HCT116 (cell line): Measurements from ENCODE around the gene HELZ2. TPM values are rescaled to one million over a fixed set of nuclear protein-coding genes. Genes with fewer than 3 reads are reported as not detected.

ENCODE experiments used
- ATAC-seq: fragments of 200-7000 bp; cut with Tn5 transposase; 2 replicates; pipeline ENCODE4 v1.9.1; 2020; ENCODE audit warnings: mild to moderate bottlenecking, moderate library complexity
- BruUV-seq: library from RNA; stranded (reverse); fragments of 400-500 nt; replicated peaks from 2 replicates; lab custom pipeline; 2021; lab: Mats Ljungman, UMichigan
- CTCF ChIA-PET: fragments of 300-600 bp; sonication (Branson Sonifier 250); formaldehyde crosslinking; loops from one replicate; lab custom pipeline; 2021; ENCODE audit warnings: antibody characterized with exemption; lab: Charles Lee
- POLR2A ChIA-PET: fragments of 300-600, 350-600 bp; sonication (Branson Sonifier 250); formaldehyde crosslinking; loops from one replicate; lab custom pipeline; 2021; ENCODE audit warnings: antibody characterized with exemption; lab: Charles Lee
- RAD21 ChIA-PET, 2 experiments: fragments of 300-600 bp; sonication (Branson Sonifier 250); formaldehyde crosslinking; loops; one replicate each; lab custom pipeline; 2023; ENCODE audit warnings: low total read pairs in 2 of 2; ENCODE audit not compliant: uncharacterized antibody in 2 of 2, unreplicated experiment in 2 of 2, low non-redundant PET in 1 of 2; lab: Charles Lee
- DNase-seq: peaks from one replicate; pipeline ENCODE4 v3.0.0-alpha.2; 2010; ENCODE audit warnings: low read depth, low spot score
- H2AFZ ChIP-seq: fragments of 200-600 bp; shearing (Covaris generic), sonication (generic); 2 replicates; pipeline ENCODE4 v1.6.1; 2017; ENCODE audit warnings: low read depth, mixed run types, mixed read lengths, antibody characterized with exemption, low read length; ENCODE audit not compliant: poor library complexity, severe bottlenecking
- H3K27ac ChIP-seq: 2 replicates; pipeline ENCODE4 v1.5.1; 2012; ENCODE audit warnings: low read depth, low read length
- H3K27me3 ChIP-seq: fragments of 200-600 bp; sonication (generic); 2 replicates; pipeline ENCODE4 v1.6.1; 2016; ENCODE audit warnings: mixed run types, low read length, mixed read lengths; ENCODE audit not compliant: insufficient read depth
- H3K36me3 ChIP-seq, 2 experiments: fragments of 200-500 bp in 1 of 2; fragments of 200-600 bp in 1 of 2; sonication (Bioruptor generic) in 1 of 2; sonication (generic) in 1 of 2; 2 replicates each; pipeline versions ENCODE4 v1.5.1 to v1.6.1; 2014 to 2016; ENCODE audit warnings: low read length in 2 of 2, inconsistent platforms in 1 of 2, mixed read lengths in 1 of 2, mixed run types in 1 of 2; ENCODE audit not compliant: insufficient read depth in 2 of 2, control insufficient read depth in 1 of 2
- H3K4me1 ChIP-seq, 2 experiments: fragments of 200-600 bp in 1 of 2; sonication (generic) in 1 of 2; 2 replicates each; pipeline versions ENCODE4 v1.5.1 to v1.6.1; 2012 to 2017; ENCODE audit warnings: low read length in 2 of 2, inconsistent platforms in 1 of 2, mild to moderate bottlenecking in 1 of 2, mixed read lengths in 1 of 2, mixed run types in 1 of 2, moderate library complexity in 1 of 2; ENCODE audit not compliant: insufficient read depth in 2 of 2, control insufficient read depth in 1 of 2
- H3K4me2 ChIP-seq: fragments of 200-600 bp; sonication (generic); 2 replicates; pipeline ENCODE4 v1.6.1; 2017; ENCODE audit warnings: mixed run types, low read length, mixed read lengths
- H3K4me3 ChIP-seq, 2 experiments: fragments of 200-600 bp in 1 of 2; sonication (generic) in 1 of 2; replicated peaks in 1 of 2; 2 replicates each; pipeline ENCODE4 v1.5.1; 2011 to 2016; ENCODE audit warnings: low read length in 2 of 2, control low read depth in 1 of 2, low read depth in 1 of 2, mild to moderate bottlenecking in 1 of 2, mixed read lengths in 1 of 2, mixed run types in 1 of 2
- H3K79me2 ChIP-seq: fragments of 200-600 bp; sonication (generic); 2 replicates; pipeline ENCODE4 v1.6.1; 2017; ENCODE audit warnings: mild to moderate bottlenecking, mixed run types, low read length, moderate library complexity, mixed read lengths; ENCODE audit not compliant: insufficient read depth
- H3K9ac ChIP-seq: fragments of 200-600 bp; sonication (generic); 2 replicates; pipeline ENCODE4 v1.6.1; 2016; ENCODE audit warnings: low read length, mixed read lengths
- H3K9me2 ChIP-seq: fragments of 200-600 bp; sonication (generic), shearing (Covaris generic); 2 replicates; pipeline ENCODE4 v1.6.1; 2017; ENCODE audit warnings: mixed run types, mild to moderate bottlenecking, moderate library complexity; ENCODE audit not compliant: insufficient read depth
- H3K9me3 ChIP-seq, 2 experiments: fragments of 200-500 bp in 1 of 2; fragments of 200-600 bp in 1 of 2; sonication (Bioruptor generic) in 1 of 2; sonication (generic) in 1 of 2; 2 replicates each; pipeline ENCODE4 v1.6.1; 2014 to 2017; ENCODE audit warnings: low read length in 2 of 2, mixed read lengths in 2 of 2, inconsistent platforms in 1 of 2, low read depth in 1 of 2, mild to moderate bottlenecking in 1 of 2, mixed run types in 1 of 2, moderate library complexity in 1 of 2; ENCODE audit not compliant: control insufficient read depth in 1 of 2, insufficient read depth in 1 of 2
- H4K20me1 ChIP-seq: fragments of 200-600 bp; sonication (generic), shearing (Covaris generic); 2 replicates; pipeline ENCODE4 v1.6.1; 2017; ENCODE audit warnings: mixed run types, mild to moderate bottlenecking, moderate library complexity; ENCODE audit not compliant: insufficient read depth
- CBX3 ChIP-seq: IDR thresholded peaks from 2 replicates; pipeline ENCODE4 v1.6.1; 2012; ENCODE audit warnings: low read depth
- CEBPB ChIP-seq: IDR thresholded peaks from 2 replicates; pipeline ENCODE4 v1.6.1; 2012; ENCODE audit warnings: low read depth
- EGR1 ChIP-seq: IDR thresholded peaks from 2 replicates; pipeline ENCODE4 v1.6.1; 2012; ENCODE audit warnings: low read depth
- ELF1 ChIP-seq: IDR thresholded peaks from 2 replicates; pipeline ENCODE4 v1.6.1; 2012; ENCODE audit warnings: low read depth, borderline replicate concordance
- EZH2 ChIP-seq: fragments of 200-600 bp; sonication (generic); IDR thresholded peaks from 2 replicates; pipeline ENCODE4 v1.6.1; 2017; ENCODE audit warnings: antibody characterized with exemption, mixed run types
- EZH2phosphoT487 ChIP-seq: fragments of 200-600 bp; IDR thresholded peaks from 2 replicates; pipeline ENCODE4 v1.6.1; 2018; ENCODE audit warnings: antibody characterized with exemption, borderline replicate concordance
- FOSL1 ChIP-seq: IDR thresholded peaks from 2 replicates; pipeline ENCODE4 v1.6.1; 2012; ENCODE audit warnings: low read depth
- JUND ChIP-seq: IDR thresholded peaks from 2 replicates; pipeline ENCODE4 v1.6.1; 2012
- POLR2AphosphoS5 ChIP-seq: IDR thresholded peaks from 2 replicates; pipeline ENCODE4 v1.6.1; 2011; ENCODE audit warnings: mild to moderate bottlenecking, low read depth, low read length, moderate library complexity
- RAD21 ChIP-seq: IDR thresholded peaks from 2 replicates; pipeline ENCODE4 v1.6.1; 2012; ENCODE audit warnings: low read depth, mild to moderate bottlenecking
- SIN3A ChIP-seq: IDR thresholded peaks from 2 replicates; pipeline ENCODE4 v1.6.1; 2012; ENCODE audit warnings: low read depth
- YY1 ChIP-seq: IDR thresholded peaks from 2 replicates; pipeline ENCODE4 v1.6.1; 2011; ENCODE audit warnings: low read length, low read depth, moderate library complexity, mild to moderate bottlenecking; ENCODE audit not compliant: insufficient replicate concordance; ENCODE audit errors: extremely low read depth
- ZFX ChIP-seq: fragments of 450-650 bp; IDR thresholded peaks from 2 replicates; pipeline ENCODE4 v1.6.1; 2017
- ZNF274 ChIP-seq: fragments of 200-500 bp; sonication (Bioruptor generic); IDR thresholded peaks from 2 replicates; pipeline ENCODE4 v1.6.1; 2014; ENCODE audit warnings: mild to moderate bottlenecking, low read depth, low read length, inconsistent platforms
- intact Hi-C: fragments of 100-400 bp; cut with micrococcal nuclease; formaldehyde crosslinking; loops from 2 replicates; pipeline ENCODE4 v1.10.0; 2022
- total RNA-seq: library from RNA; stranded (reverse); gene quantifications from one replicate; pipeline ENCODE4 v1.2.1, GENCODE V29; 2021; ENCODE audit not compliant: unreplicated experiment
- TF ChIP-seq, protein P1 (sequence below): IDR thresholded peaks from 2 replicates; pipeline ENCODE4 v1.6.1; 2011; ENCODE audit warnings: mild to moderate bottlenecking, low read length, moderate library complexity; ENCODE audit not compliant: insufficient replicate concordance; ENCODE audit errors: extremely low read depth
- TF ChIP-seq, protein P2 (sequence below), 3 experiments: fragments of 200-600 bp in 1 of 3; sonication (generic) in 1 of 3; IDR thresholded peaks in 2 of 3; conservative IDR thresholded peaks in 1 of 3; 2 replicates each; pipeline ENCODE4 v1.5.1; 2012 to 2017; ENCODE audit warnings: low read depth in 2 of 3, low read length in 2 of 3, antibody characterized with exemption in 1 of 3, borderline replicate concordance in 1 of 3, control low read depth in 1 of 3, mild to moderate bottlenecking in 1 of 3, mixed read lengths in 1 of 3, mixed run types in 1 of 3, moderate library complexity in 1 of 3; ENCODE audit not compliant: insufficient read depth in 1 of 3
- TF ChIP-seq, protein P3 (sequence below): IDR thresholded peaks from 2 replicates; pipeline ENCODE4 v1.6.1; 2012
- TF ChIP-seq, protein P4 (sequence below): IDR thresholded peaks from 2 replicates; pipeline ENCODE4 v1.6.1; 2012; ENCODE audit warnings: low read depth
- TF ChIP-seq, protein P5 (sequence below): IDR thresholded peaks from 2 replicates; pipeline ENCODE4 v1.6.1; 2012

Gene HELZ2
- total RNA-seq, 1 experiment from 2014 or later = 44.0 TPM

DNA sequence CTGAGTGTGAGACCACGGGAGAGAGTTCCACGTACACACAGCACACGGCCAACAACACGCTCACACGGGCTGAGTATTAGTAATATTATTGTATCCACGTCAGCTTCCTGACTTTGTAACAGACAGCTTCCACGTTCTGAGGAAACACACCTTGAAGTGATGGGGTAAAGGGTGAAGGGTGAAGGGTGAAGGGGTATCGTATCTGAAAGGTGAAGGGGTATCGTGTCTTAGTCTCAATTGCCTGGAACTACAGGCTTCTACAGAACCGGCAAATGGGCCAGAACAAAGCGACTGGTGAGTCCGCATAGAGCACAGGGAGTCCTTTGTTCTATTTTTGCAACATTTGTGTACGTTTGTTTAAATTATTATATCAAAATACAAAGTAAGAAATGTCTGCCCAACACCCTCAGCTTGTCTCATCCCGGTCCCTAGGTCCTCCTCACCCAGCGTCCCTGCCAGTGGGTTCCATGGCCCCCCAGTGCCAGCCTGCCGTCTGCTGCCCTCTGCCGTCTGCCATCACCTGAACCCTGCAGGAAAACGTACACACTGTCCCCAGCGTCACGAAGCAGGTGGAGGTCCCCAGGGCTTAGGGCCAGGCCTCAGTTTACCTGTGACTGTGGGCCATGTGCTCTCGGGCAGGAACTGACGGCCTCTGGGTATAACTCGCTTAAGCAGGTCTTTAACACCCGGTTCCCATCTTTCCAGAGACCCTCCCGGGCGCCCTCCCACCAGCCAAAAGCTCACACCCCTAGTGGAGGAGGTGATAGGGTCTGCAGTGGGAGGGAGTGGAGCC is 4.4 kb upstream of the HELZ2 start:
- Histone ChIP-seq H3K36me3 (no peaks in the 10 kb centered on the region), H3K4me3 (no peak overlapping the region), H3K4me1 (peaks cover 10 to 29% of the 10 kb centered on the region in 2 experiments), H3K27me3 (no peaks in the 10 kb centered on the region), H3K9ac (no peak overlapping the region), H3K9me2 (no peaks in the 10 kb centered on the region), H4K20me1 (no peaks in the 10 kb centered on the region), H3K79me2 (peaks cover 4% of the 10 kb centered on the region; the same call in 1 of the 2 replicates), H2AFZ (no peak overlapping the region), H3K27ac (no peak overlapping the region), H3K4me2 (no peak overlapping the region), H3K9me3 (no peaks in the 10 kb centered on the region)
- TF ChIP-seq CEBPB (no peak), FOSL1 (no peak), EZH2 (no peak), JUND (no peak), ZNF274 (no peak), EZH2phosphoT487 (no peak), RAD21 (no peak), ZFX (no peak), ELF1 (no peak), POLR2AphosphoS5 (no peak), EGR1 (no peak), SIN3A (no peak), CBX3 (no peak), YY1 (no peak)
- TF ChIP-seq, protein P1, sequence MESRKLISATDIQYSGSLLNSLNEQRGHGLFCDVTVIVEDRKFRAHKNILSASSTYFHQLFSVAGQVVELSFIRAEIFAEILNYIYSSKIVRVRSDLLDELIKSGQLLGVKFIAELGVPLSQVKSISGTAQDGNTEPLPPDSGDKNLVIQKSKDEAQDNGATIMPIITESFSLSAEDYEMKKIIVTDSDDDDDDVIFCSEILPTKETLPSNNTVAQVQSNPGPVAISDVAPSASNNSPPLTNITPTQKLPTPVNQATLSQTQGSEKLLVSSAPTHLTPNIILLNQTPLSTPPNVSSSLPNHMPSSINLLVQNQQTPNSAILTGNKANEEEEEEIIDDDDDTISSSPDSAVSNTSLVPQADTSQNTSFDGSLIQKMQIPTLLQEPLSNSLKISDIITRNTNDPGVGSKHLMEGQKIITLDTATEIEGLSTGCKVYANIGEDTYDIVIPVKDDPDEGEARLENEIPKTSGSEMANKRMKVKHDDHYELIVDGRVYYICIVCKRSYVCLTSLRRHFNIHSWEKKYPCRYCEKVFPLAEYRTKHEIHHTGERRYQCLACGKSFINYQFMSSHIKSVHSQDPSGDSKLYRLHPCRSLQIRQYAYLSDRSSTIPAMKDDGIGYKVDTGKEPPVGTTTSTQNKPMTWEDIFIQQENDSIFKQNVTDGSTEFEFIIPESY = no peak
- TF ChIP-seq, protein P2, sequence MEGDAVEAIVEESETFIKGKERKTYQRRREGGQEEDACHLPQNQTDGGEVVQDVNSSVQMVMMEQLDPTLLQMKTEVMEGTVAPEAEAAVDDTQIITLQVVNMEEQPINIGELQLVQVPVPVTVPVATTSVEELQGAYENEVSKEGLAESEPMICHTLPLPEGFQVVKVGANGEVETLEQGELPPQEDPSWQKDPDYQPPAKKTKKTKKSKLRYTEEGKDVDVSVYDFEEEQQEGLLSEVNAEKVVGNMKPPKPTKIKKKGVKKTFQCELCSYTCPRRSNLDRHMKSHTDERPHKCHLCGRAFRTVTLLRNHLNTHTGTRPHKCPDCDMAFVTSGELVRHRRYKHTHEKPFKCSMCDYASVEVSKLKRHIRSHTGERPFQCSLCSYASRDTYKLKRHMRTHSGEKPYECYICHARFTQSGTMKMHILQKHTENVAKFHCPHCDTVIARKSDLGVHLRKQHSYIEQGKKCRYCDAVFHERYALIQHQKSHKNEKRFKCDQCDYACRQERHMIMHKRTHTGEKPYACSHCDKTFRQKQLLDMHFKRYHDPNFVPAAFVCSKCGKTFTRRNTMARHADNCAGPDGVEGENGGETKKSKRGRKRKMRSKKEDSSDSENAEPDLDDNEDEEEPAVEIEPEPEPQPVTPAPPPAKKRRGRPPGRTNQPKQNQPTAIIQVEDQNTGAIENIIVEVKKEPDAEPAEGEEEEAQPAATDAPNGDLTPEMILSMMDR (IDR thresholded peaks at IDR 0.05 in 2 of 3, conservative IDR thresholded peaks at IDR 0.05 in 1 of 3; ENCODE audit: borderline replicate concordance in 1 of 3, insufficient read depth in 1 of 3, low read depth in 2 of 3, low read length in 2 of 3) = no peak
- TF ChIP-seq, protein P3, sequence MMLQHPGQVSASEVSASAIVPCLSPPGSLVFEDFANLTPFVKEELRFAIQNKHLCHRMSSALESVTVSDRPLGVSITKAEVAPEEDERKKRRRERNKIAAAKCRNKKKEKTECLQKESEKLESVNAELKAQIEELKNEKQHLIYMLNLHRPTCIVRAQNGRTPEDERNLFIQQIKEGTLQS = no peak
- TF ChIP-seq, protein P4, sequence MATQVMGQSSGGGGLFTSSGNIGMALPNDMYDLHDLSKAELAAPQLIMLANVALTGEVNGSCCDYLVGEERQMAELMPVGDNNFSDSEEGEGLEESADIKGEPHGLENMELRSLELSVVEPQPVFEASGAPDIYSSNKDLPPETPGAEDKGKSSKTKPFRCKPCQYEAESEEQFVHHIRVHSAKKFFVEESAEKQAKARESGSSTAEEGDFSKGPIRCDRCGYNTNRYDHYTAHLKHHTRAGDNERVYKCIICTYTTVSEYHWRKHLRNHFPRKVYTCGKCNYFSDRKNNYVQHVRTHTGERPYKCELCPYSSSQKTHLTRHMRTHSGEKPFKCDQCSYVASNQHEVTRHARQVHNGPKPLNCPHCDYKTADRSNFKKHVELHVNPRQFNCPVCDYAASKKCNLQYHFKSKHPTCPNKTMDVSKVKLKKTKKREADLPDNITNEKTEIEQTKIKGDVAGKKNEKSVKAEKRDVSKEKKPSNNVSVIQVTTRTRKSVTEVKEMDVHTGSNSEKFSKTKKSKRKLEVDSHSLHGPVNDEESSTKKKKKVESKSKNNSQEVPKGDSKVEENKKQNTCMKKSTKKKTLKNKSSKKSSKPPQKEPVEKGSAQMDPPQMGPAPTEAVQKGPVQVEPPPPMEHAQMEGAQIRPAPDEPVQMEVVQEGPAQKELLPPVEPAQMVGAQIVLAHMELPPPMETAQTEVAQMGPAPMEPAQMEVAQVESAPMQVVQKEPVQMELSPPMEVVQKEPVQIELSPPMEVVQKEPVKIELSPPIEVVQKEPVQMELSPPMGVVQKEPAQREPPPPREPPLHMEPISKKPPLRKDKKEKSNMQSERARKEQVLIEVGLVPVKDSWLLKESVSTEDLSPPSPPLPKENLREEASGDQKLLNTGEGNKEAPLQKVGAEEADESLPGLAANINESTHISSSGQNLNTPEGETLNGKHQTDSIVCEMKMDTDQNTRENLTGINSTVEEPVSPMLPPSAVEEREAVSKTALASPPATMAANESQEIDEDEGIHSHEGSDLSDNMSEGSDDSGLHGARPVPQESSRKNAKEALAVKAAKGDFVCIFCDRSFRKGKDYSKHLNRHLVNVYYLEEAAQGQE = no peak
- TF ChIP-seq, protein P5, sequence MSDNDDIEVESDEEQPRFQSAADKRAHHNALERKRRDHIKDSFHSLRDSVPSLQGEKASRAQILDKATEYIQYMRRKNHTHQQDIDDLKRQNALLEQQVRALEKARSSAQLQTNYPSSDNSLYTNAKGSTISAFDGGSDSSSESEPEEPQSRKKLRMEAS = no peak
- intact Hi-C loops = loop anchor here (10.0 kb wide), 1 partner anchor 46 kb away; the partner anchor contains the start of gene GMEB2
- POLR2A ChIA-PET = no interaction called here
- no TSS peak for BruUV-seq
- no peak for ATAC-seq
- DNase-seq = no peak
- RAD21 ChIA-PET = no interaction called here
- CTCF ChIA-PET = no interaction called here
